Suprapubic skin (tissue), 3 donors: ENCODE results near the gene WDR62.

Source experiments
- EP300 ChIP-seq: sonication (generic); formaldehyde crosslinking; IDR thresholded peaks from one replicate; pipeline ENCODE4 v1.6.1; 2017; ENCODE audit warnings: antibody characterized with exemption
- POLR2A ChIP-seq, 2 donors: fragments of 450-650 bp; IDR thresholded peaks; one replicate each; pipeline ENCODE4 v1.6.1; 2017; ENCODE audit warnings: antibody characterized with exemption in 2 of 2, mild to moderate bottlenecking in 2 of 2, moderate library complexity in 2 of 2
- TF ChIP-seq, protein P1 (sequence below), 2 donors: fragments of 200-600 bp in 1 of 2; fragments of 450-650 bp in 1 of 2; sonication (generic) in 1 of 2; IDR thresholded peaks; one replicate each; pipeline ENCODE4 v1.5.1; 2016 to 2019; ENCODE audit warnings: antibody characterized with exemption in 2 of 2, mild to moderate bottlenecking in 1 of 2, moderate library complexity in 1 of 2

DNA sequence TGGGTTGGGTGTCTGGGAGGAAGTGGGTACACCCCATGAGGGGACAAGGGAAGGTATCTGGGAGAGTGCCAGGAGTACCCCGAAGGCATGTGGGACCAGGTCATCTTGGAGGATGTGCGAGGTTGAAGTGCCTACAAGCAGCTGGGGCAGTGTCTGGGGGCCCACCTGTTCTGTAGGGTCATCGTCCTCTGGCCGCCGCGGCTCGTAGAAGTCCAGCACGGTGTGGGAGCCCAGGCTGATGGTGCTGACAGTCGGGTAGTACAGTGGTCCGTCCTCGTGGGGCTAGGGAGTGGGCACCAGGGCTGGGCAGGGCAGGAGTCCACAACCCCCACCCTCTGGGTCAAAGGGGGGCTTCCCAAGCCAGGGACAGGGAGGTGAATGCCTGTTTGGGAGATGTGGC is 44.3 kb upstream of the WDR62 start:
- TF ChIP-seq, protein P1, sequence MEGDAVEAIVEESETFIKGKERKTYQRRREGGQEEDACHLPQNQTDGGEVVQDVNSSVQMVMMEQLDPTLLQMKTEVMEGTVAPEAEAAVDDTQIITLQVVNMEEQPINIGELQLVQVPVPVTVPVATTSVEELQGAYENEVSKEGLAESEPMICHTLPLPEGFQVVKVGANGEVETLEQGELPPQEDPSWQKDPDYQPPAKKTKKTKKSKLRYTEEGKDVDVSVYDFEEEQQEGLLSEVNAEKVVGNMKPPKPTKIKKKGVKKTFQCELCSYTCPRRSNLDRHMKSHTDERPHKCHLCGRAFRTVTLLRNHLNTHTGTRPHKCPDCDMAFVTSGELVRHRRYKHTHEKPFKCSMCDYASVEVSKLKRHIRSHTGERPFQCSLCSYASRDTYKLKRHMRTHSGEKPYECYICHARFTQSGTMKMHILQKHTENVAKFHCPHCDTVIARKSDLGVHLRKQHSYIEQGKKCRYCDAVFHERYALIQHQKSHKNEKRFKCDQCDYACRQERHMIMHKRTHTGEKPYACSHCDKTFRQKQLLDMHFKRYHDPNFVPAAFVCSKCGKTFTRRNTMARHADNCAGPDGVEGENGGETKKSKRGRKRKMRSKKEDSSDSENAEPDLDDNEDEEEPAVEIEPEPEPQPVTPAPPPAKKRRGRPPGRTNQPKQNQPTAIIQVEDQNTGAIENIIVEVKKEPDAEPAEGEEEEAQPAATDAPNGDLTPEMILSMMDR (IDR thresholded peaks at IDR 0.05): no peak
- no peak for TF ChIP-seq POLR2A (IDR thresholded peaks at IDR 0.05)
- TF ChIP-seq EP300: no peak
